GM10248 (cell line): ENCODE measurements around the gene POLR3A.

ENCODE experiments used
- CTCF ChIA-PET: fragments of 300-600 bp; sonication (Branson Sonifier 250); formaldehyde crosslinking; extraction: SDS; loops from one replicate; lab custom pipeline; 2021; ENCODE audit warnings: antibody characterized with exemption; lab: Yijun Ruan, JAX
- POLR2A ChIA-PET: fragments of 350-650 bp; sonication (Branson Sonifier 250); formaldehyde crosslinking; extraction: SDS; loops from one replicate; lab custom pipeline; 2020; ENCODE audit warnings: antibody characterized with exemption; lab: Yijun Ruan, JAX
- DNase-seq: peaks from one replicate; pipeline ENCODE4 v3.0.0; 2012; ENCODE audit errors: extremely low spot score
- TF ChIP-seq, protein P1 (sequence below): IDR thresholded peaks from 2 replicates; pipeline ENCODE4 v1.5.1; 2012; ENCODE audit warnings: mild to moderate bottlenecking, low read depth; ENCODE audit errors: extremely low read depth, missing control alignments, control extremely low read depth

The POLR3A gene

DNA sequence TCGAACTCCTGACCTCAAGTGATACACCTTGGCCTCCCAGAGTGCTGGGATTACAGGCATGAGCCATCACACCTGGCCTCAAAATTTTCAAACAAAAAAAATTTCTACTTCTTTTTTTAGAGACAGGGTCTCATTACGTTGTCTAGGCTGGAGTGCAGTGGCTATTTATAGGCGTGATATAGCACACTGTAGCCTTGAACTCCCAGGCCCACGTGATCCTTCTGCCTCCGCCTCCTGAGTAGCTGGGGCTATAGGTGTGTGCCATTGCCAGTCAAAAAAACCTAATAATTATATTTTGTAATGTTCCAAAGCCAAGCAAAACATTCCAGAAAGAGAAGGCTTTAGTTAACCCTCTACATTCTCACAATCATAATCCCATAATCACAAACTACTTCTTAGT, 13.8 kb downstream of the POLR3A start:
- TF ChIP-seq, protein P1, sequence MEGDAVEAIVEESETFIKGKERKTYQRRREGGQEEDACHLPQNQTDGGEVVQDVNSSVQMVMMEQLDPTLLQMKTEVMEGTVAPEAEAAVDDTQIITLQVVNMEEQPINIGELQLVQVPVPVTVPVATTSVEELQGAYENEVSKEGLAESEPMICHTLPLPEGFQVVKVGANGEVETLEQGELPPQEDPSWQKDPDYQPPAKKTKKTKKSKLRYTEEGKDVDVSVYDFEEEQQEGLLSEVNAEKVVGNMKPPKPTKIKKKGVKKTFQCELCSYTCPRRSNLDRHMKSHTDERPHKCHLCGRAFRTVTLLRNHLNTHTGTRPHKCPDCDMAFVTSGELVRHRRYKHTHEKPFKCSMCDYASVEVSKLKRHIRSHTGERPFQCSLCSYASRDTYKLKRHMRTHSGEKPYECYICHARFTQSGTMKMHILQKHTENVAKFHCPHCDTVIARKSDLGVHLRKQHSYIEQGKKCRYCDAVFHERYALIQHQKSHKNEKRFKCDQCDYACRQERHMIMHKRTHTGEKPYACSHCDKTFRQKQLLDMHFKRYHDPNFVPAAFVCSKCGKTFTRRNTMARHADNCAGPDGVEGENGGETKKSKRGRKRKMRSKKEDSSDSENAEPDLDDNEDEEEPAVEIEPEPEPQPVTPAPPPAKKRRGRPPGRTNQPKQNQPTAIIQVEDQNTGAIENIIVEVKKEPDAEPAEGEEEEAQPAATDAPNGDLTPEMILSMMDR = no peak

DNA sequence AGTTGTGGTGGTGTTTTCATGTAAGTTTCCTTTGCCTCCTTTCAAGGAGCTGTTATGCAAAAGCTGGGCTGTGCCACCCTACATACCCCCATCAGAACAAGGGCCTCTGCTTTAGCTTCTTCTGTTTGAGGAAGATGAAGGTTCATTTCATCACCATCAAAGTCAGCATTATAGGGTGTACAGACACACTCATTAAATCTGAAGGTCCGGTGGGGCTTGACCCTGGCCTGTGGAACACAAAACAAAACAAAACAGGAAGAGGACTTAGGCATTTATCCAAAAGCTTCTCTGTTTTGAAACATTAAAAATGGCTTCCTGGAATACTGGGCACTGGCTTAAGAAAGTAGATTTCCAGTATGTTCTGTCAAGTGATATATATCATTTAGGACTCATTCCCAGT, 15.8 kb downstream of the POLR3A start:
- TF ChIP-seq, protein P1 = no peak
- ChIA-PET CTCF (interaction anchor here (1.8 to 2.1 kb wide), 2 partner anchors 16 to 167 kb away, joined by 4 to 8 read pairs; partner anchors contain the start of gene POLR3A), POLR2A (no interaction called here)
- DNase-seq = no peak

More for the DNA sequence above, 13.8 kb downstream of the POLR3A start:
- CTCF ChIA-PET = interaction anchor here (1.6 to 1.9 kb wide), 2 partner anchors 12 to 32 kb away, joined by 3 to 5 read pairs; no protein-coding TSS in a partner anchor
- POLR2A ChIA-PET = no interaction called here
- no peak for DNase-seq

DNA sequence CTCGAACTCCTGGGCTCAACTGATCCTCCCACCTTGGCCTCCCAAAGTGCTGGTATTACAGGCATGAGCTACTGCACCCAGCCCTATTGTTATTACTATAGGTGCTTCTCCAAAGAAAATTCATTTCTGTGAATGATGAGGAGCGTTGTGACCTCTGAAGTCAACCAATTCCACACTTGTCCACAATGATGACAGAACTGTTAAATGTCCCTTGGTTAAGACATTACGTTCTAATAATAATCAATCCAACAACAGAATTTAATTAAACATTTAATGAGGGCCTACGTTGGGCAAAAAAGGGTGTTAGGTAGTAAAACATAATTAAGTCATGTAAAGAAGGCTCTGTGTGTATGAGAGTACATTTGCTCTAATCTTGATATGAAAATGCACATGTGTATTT, 18.2 kb downstream of the POLR3A start:
- CTCF ChIA-PET = interaction anchor here (1.8 kb wide), 1 partner anchor 16 kb away, joined by 3 read pairs; no protein-coding TSS in a partner anchor
- POLR2A ChIA-PET = no interaction called here
- no peak for DNase-seq
- TF ChIP-seq, protein P1 = no peak

DNA sequence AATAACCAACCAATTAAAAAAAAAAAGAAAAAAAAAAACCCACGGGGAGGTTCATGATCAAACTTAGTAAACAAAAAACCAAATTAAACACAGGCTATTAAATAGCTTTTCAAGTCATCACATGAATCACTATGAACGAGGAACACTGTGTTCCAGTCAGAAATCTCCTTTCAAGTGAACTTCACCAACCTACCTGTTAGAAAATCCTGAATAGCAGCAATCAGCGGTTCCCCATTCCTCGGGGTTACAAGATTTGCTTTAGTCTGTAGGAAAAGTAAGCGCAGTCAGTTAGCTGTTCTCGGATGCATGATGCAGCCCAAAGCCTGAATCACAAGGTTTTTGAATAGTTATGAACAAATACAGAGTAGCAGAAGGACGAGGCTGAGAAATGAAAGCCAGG, 19.0 kb downstream of the POLR3A start:
- TF ChIP-seq, protein P1 = no peak
- ChIA-PET POLR2A (no interaction called here), CTCF (interaction anchor here (1.8 kb wide), 1 partner anchor 17 kb away, joined by 3 read pairs; no protein-coding TSS in a partner anchor)
- DNase-seq = no peak

DNA sequence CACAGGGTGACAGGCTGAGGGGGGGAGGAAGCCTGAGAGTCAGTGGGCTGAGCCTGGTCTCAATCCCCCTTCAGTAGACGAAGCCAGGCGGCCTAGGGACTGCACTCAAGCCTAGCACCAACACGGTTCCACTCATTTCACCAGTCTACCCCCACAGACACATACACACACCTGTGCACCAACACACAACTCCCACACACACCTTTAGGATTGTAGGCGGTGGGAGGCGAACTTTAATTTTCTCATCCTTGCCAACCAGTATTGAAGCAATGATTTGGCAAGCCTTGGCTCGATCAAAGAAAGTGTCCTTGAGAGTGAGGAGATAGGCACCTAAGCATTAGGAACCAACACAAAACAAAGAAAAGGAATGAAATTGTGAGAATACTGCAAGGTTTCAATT, 19.7 kb downstream of the POLR3A start:
- TF ChIP-seq, protein P1 = no peak
- ChIA-PET POLR2A (no interaction called here), CTCF (interaction anchor here (1.1 to 1.8 kb wide), 2 partner anchors 17 to 21 kb away, joined by 3 read pairs; no protein-coding TSS in a partner anchor)
- DNase-seq = no peak

DNA sequence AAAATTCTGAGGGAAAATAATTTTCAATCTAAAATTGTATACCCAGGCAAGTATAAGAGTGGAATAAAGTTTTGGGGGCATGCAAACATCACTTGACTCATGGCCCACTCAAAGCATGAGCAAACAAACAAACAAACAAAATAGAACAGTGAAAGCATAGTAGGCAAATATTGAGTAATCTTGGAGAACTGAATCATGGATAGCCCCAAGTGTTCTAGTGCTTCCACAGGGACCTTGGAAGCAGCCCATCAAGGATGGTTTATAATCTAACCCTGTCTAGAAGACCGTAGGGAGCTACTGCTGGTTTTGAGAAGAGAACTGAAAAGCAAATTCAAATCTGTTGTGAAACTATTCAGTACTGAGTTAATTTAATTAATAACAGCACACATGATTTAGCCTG, 22.1 kb downstream of the POLR3A start:
- TF ChIP-seq, protein P1 = no peak
- ChIA-PET CTCF (no interaction called here), POLR2A (no interaction called here)
- DNase-seq = no peak
